ENCODE data around the gene RELT. TPM values are rescaled to one million over a fixed set of nuclear protein-coding genes. Genes with fewer than 3 reads are reported as not detected.

Gene RELT, protein sequence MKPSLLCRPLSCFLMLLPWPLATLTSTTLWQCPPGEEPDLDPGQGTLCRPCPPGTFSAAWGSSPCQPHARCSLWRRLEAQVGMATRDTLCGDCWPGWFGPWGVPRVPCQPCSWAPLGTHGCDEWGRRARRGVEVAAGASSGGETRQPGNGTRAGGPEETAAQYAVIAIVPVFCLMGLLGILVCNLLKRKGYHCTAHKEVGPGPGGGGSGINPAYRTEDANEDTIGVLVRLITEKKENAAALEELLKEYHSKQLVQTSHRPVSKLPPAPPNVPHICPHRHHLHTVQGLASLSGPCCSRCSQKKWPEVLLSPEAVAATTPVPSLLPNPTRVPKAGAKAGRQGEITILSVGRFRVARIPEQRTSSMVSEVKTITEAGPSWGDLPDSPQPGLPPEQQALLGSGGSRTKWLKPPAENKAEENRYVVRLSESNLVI
- total RNA-seq: 3.5 to 4.5 TPM (median 3.5 TPM) in 3 replicates
- long read RNA-seq, transcript RELT-201 (11 exons, 3,535 nt): major isoform, 9 of 17 reads
- long read RNA-seq, partial matches to known transcripts: 1 of 17 reads
- long read RNA-seq, other reads (novel, unspliced or antisense): 6 of 17 reads

DNA sequence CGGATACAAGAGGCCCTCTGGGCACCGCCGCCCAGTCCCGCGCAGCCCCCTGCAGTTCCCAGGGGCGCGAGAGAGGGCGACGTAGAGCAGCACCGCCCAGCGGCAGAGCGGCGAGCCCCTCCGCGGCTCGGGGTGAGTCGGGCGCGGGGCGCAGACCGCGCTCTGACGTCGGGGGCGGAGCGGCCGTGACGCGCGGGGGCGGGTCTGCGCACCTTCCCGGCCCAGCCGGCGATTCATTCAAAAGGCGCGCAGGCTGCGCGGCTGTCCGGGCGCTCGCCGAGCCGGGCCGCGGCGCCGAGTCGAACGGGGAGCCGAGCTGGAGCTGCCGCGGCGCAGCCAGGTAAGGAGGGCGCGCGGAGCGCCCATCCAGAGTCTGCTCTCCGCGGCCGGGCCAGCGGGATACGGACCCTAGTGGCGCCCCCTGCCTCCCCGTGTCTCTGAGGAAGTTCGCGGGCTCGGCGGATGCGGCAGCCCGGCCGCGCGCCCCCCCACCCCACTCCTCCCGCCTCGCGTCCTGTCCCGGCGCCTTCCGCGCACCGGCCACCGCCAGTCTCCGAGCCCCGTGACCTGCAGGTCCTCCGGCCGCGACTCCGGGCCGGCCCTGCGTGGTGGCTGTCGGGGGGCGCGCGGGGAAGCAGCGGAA is at the start of gene RELT:
Gene RELT, plus strand, starts transcription at position 240 of the 643 bp plus-strand sequence. CDS start 12,738 bp downstream, outside the sequence.
- no peak for DNase-seq (ENCODE audit: low spot score)
- no peaks in the 10 kb centered on the region for H3K27me3 Mint-ChIP-seq (ENCODE audit: low read depth)
- H3K36me3 Mint-ChIP-seq (ENCODE audit: low read depth): no peaks in the 10 kb centered on the region
- TF ChIP-seq, protein P1, sequence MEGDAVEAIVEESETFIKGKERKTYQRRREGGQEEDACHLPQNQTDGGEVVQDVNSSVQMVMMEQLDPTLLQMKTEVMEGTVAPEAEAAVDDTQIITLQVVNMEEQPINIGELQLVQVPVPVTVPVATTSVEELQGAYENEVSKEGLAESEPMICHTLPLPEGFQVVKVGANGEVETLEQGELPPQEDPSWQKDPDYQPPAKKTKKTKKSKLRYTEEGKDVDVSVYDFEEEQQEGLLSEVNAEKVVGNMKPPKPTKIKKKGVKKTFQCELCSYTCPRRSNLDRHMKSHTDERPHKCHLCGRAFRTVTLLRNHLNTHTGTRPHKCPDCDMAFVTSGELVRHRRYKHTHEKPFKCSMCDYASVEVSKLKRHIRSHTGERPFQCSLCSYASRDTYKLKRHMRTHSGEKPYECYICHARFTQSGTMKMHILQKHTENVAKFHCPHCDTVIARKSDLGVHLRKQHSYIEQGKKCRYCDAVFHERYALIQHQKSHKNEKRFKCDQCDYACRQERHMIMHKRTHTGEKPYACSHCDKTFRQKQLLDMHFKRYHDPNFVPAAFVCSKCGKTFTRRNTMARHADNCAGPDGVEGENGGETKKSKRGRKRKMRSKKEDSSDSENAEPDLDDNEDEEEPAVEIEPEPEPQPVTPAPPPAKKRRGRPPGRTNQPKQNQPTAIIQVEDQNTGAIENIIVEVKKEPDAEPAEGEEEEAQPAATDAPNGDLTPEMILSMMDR (IDR thresholded peaks at IDR 0.05): peak; percentile 86
- peaks cover 27% of the 10 kb centered on the region for H3K4me1 Mint-ChIP-seq (ENCODE audit: low read depth)
- no peaks in the 10 kb centered on the region for H3K9me3 Mint-ChIP-seq (ENCODE audit: low read depth)
- peak within 1 kb of the TSS; percentile 94 for H3K27ac Mint-ChIP-seq (ENCODE audit: unreplicated experiment)
- H3K4me3 Mint-ChIP-seq (ENCODE audit: unreplicated experiment): peak within 1 kb of the TSS; percentile 87

DNA sequence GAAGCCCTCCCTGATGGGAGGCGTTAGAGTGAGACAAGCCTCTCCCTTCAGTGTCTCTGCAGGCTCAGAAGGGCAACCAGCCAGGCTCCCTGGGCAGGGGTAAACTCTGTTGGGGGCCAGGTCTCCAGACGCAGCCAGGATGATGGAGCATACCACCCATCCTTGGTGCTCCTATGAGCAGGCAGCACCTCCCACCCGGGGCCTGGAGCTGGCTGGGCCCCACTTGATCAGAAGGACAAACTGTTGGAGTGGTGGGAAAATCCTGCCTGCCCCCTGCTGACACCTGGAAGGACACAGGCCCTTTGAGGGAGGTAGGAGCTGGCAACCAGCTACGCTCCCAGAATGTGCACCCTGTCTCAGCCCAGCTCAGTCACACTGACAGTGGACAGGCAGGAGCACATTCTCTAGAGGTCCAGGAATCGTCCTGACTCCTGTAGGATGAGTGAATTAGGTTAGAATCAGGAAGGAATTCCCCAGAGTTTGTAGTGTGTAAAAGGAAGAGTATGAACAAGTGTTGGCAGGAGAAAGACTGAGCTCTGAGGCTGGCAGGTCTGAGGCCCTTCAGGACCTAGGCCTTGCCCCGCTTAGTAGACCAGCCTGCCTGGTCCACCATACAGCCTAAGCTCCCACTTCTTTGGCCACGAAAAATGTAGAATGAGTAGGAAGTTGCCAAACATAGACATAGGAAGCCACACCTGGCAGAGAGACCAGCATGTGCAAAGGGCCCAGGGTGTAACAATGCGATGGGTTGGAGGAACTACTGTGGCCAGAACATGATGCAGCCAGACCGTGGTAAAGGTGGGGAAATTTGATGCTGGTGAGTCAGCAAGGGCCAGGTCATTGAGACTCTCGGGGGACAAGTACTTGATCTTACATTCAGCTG is 49.0 kb upstream of the RELT start:
- no peak for DNase-seq (ENCODE audit: low spot score)
- H3K36me3 Mint-ChIP-seq (ENCODE audit: low read depth): peaks cover 4% of the 10 kb centered on the region
- TF ChIP-seq, protein P1 (IDR thresholded peaks at IDR 0.05): peak; percentile 10
- H3K9me3 Mint-ChIP-seq (ENCODE audit: low read depth): no peaks in the 10 kb centered on the region
- H3K27me3 Mint-ChIP-seq (ENCODE audit: low read depth): no peaks in the 10 kb centered on the region
- peak overlapping the region; percentile 77 for H3K27ac Mint-ChIP-seq (ENCODE audit: unreplicated experiment)
- peaks cover 94% of the 10 kb centered on the region for H3K4me1 Mint-ChIP-seq (ENCODE audit: low read depth)
- H3K4me3 Mint-ChIP-seq (ENCODE audit: unreplicated experiment): no peak overlapping the region

DNA sequence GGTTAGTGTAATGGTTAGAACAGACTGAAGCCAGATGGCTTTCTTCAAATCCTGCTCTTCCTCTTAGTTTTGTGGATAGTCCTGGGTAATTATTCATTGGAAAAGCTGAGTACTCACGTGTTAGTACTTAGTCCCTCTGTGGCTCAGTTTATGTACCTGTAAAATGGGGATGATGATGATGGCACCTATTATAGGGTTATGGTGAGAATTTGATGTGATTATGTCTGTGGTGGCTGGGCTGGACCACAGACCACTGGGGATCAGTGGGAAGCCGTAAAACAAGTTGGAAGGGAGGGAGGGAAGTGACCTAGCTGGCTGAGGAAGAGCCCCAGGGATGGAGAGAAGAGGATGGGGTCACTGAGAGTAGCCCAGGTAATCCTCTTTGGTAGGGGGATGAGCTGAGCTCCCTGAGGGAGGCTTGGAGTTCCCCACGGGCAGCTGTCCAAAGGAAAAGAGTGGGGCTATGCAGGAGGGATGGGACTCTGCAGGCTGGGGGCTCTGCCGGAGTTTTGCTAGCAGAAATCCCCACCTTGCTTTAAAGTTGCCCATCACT is 48.3 kb upstream of the RELT start:
- Mint-ChIP-seq H3K4me3 (ENCODE audit: unreplicated experiment) (no peak overlapping the region), H3K4me1 (ENCODE audit: low read depth) (peaks cover 94% of the 10 kb centered on the region), H3K9me3 (ENCODE audit: low read depth) (no peaks in the 10 kb centered on the region), H3K27ac (ENCODE audit: unreplicated experiment) (peak overlapping the region; percentile 69), H3K27me3 (ENCODE audit: low read depth) (no peaks in the 10 kb centered on the region), H3K36me3 (ENCODE audit: low read depth) (peaks cover 4% of the 10 kb centered on the region)
- TF ChIP-seq, protein P1 (IDR thresholded peaks at IDR 0.05): no peak
- no peak for DNase-seq (ENCODE audit: low spot score)

DNA sequence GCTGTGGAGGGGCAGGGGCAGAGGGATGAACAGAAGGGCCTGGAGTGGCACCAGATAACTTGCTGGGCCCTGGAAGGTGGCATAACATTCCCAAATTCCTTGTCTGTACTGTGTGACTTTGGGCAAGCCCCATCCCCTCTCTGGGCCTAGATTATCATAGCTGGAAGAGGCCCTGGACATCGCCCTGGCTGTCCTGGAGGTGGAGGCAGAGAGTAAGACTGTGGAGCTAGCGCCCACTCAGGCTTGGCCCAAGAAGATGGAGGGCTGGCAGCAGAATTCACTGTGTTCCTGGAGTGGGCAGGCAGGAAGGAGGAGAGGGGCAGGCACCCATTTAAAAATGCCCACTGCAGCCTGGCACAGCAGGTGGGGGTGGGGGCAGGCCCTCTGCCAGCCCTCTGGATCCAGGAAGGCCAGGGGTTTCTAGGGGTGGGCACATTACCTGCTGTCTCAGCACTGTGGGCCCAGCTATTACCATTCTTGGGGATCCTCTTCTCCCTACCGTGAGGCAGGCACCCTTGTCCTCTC is 45.6 kb upstream of the RELT start:
- TF ChIP-seq, protein P1 (IDR thresholded peaks at IDR 0.05): peak; percentile 70
- no peaks in the 10 kb centered on the region for H3K9me3 Mint-ChIP-seq (ENCODE audit: low read depth)
- H3K27ac Mint-ChIP-seq (ENCODE audit: unreplicated experiment): peak overlapping the region; percentile 77
- no peak for DNase-seq (ENCODE audit: low spot score)
- H3K4me3 Mint-ChIP-seq (ENCODE audit: unreplicated experiment): peak overlapping the region; percentile 4
- H3K36me3 Mint-ChIP-seq (ENCODE audit: low read depth): peaks cover 4% of the 10 kb centered on the region
- no peaks in the 10 kb centered on the region for H3K27me3 Mint-ChIP-seq (ENCODE audit: low read depth)
- H3K4me1 Mint-ChIP-seq (ENCODE audit: low read depth): peaks cover 94% of the 10 kb centered on the region
